PC-3 (cell line): Measurements from ENCODE around the gene CLEC4D.

ENCODE experiments used
- EZH2phosphoT487 ChIP-seq: fragments of 300-600 bp; sonication (generic); IDR thresholded peaks from 2 replicates; pipeline ENCODE4 v1.6.1; 2018; ENCODE audit warnings: mild to moderate bottlenecking, antibody characterized with exemption, low read length, borderline replicate concordance
- TF ChIP-seq, protein P1 (sequence below): fragments of 300-600 bp; sonication (generic); conservative IDR thresholded peaks from 2 replicates; pipeline ENCODE4 v1.5.1; 2017; ENCODE audit warnings: antibody characterized with exemption, low read depth, mild to moderate bottlenecking, low read length

DNA sequence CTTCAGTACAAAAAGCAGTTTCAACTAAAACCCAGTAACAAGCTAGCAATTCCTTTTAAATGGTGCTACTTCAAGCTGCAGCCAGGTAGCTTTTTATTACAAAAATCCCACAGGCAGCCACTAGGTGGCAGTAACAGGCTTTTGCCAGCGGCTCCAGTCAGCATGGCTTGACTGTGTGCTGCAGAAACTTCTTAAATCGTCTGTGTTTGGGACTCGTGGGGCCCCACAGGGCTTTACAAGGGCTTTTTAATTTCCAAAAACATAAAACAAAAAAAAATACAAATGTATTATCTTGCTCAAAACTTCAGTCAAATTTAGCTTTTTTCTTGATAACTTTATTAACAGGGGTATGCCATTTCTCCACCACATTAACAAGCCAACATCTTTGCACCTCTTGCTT, 31.0 kb downstream of the CLEC4D start:
- TF ChIP-seq, protein P1, sequence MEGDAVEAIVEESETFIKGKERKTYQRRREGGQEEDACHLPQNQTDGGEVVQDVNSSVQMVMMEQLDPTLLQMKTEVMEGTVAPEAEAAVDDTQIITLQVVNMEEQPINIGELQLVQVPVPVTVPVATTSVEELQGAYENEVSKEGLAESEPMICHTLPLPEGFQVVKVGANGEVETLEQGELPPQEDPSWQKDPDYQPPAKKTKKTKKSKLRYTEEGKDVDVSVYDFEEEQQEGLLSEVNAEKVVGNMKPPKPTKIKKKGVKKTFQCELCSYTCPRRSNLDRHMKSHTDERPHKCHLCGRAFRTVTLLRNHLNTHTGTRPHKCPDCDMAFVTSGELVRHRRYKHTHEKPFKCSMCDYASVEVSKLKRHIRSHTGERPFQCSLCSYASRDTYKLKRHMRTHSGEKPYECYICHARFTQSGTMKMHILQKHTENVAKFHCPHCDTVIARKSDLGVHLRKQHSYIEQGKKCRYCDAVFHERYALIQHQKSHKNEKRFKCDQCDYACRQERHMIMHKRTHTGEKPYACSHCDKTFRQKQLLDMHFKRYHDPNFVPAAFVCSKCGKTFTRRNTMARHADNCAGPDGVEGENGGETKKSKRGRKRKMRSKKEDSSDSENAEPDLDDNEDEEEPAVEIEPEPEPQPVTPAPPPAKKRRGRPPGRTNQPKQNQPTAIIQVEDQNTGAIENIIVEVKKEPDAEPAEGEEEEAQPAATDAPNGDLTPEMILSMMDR, result peak; percentile 79
- TF ChIP-seq EZH2phosphoT487, result no peak
